NK-92 (cell line): Measurements from ENCODE around the gene TPD52L2.
"Not testable (repeated sequence)": the region's sequence is repeated elsewhere in the genome, so short reads cannot be mapped to it uniquely, and the experiment has no call there.

Experiments used
- DNase-seq: peaks from one replicate; lab custom pipeline; 2025; ENCODE audit not compliant: unreplicated experiment; lab: John Stamatoyannopoulos, UW

TPD52L2 gene

DNA sequence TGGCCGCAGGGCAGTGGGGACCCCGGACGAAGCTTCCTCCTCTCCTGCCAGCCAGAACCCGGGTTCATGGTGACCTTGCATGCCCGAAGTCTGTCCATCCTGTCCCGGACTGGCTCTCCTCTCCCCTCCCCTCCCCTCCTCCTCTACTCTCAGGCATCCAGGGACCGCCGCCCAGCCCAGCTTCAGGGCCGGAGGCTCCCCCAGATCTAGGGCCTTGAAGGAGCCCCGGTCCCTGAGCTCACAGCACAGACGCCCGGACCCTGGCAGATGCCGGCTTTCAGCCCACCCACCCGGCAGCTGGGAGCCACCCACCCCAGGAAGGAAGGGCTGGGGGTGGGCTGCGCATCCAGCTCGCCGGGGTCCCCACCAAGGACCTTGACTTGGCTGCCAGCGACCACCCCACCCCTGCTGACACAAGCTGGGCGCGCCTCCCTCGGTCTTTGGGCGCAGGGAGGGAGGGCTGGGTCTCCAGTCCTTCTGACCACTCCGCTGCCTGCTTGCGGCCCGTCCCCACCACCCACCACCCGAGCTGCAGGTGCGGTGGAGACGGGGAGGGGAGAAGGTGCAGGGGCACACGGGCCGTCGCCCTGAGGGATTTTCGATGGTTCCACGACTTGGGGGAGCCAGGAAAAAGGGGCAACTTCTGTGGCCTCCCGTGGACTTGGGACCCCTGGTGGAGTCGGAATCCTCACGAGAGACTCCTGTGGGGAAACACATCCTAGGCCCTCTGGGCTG is 9.5 kb upstream of the TPD52L2 start:
- no peak for DNase-seq

DNA sequence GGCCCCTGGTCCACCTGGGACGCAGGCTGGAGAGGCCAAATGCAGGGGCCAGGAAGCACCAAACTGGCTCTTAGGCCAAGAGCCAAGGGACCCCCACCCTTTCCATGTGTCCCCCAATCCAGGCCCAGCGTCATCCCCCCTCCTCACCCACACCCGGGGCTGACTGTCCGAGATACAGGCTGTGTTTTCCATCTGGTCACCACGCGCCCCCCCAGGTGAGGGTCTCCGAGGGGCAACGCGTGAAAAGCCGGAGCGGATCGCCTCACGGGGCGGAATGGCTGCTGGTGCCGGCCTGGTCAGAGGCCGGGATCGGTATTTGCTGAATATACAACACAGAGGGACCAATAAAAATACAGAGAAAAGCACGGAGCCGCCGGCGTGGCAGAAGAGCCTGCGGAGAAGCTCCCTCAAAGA is 9.0 kb upstream of the TPD52L2 start:
- no peak for DNase-seq

DNA sequence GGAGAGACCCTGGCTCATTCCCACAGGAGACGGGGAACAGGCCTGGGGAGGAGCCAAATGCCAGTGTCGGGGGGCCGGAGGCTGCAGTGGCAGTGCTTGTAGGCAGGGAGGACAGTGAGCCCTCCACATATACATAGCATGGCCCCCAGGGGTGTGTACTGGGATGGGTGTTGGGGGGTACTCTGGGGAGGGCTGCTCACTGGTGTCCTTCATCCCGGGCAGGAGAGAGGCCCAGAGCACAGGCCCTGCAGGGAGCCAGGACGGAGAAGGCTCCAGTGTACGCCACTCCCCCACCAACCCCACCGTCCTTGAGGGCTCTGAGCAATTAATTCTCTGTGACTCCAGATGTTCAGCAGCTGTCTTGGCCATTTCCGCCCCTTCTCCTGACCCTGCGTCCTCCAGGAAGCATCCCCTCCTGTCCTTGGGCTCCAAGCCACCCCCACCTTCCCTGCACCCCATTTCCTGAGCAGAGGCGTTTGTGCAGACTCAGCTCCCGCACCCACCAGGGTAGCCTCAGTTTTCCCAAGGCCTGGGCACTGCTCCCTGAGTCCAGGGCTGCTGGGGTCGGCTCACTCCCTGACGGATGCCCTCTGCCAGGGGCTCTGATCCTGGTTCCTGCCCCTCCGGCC is 7.2 kb upstream of the TPD52L2 start:
- DNase-seq = no peak

DNA sequence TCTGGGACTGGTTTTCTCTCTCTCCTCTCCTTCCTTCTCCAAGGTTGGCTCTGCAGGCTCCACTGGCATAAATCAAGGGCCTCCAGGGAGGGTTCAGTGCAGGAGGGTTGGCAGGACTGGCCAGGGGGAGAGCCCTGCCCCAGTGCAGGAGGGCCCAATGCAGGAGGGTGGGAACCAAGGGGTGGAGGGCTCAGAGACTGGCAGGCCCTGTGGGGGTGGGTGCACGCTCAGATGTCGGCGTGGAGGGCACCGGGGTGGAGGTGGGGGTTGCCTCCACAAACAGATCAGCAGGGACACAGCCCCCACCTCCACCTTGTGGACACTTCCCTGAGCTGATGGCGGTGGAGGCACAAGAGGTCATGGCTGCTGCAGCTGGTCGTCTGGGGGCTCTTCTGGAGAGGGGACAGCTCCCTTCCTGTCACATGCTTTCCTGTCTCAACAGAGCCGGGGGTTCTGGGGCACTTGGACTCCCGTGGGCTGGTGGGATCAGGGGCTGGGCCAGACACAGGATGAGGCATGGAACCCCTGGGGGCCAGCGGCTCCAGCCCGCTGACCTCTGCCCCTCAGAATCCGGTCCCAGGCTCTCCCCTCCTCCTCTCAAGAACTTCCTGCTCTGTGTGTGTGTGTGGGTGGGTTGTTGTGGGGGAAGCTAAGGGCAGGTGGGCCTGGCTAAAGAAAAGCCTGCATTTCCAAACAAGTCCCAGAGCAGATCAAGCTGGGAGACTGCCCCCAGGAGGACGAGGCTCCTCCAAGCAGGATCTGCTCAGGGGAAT is 6.5 kb upstream of the TPD52L2 start:
- no peak for DNase-seq

DNA sequence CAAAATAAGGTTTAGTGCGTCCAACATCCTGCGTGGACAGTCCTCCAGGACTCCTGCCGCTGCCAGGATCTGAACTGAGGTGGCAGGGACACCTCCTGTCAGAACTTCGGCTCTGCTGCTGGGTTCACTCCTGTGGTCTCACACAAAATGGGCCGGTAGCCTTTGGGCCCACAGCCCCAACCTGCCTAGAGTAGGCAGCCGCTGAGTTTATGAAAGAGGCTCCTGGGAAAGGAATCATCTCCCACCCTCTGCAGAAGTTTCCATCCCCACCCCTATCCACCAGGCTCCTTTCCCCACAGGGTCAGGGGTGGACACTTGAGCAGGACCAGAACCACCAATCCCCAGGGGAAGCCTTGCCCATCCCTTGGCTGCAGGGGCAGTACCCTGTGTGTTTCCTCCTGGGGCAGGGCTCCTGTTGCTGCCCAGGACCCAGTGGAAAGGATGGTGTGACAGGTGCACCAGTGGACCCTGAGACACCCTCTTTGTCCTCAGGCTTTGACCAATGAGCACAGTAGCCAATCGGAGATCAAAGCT is 5.8 kb upstream of the TPD52L2 start:
- no peak for DNase-seq

DNA sequence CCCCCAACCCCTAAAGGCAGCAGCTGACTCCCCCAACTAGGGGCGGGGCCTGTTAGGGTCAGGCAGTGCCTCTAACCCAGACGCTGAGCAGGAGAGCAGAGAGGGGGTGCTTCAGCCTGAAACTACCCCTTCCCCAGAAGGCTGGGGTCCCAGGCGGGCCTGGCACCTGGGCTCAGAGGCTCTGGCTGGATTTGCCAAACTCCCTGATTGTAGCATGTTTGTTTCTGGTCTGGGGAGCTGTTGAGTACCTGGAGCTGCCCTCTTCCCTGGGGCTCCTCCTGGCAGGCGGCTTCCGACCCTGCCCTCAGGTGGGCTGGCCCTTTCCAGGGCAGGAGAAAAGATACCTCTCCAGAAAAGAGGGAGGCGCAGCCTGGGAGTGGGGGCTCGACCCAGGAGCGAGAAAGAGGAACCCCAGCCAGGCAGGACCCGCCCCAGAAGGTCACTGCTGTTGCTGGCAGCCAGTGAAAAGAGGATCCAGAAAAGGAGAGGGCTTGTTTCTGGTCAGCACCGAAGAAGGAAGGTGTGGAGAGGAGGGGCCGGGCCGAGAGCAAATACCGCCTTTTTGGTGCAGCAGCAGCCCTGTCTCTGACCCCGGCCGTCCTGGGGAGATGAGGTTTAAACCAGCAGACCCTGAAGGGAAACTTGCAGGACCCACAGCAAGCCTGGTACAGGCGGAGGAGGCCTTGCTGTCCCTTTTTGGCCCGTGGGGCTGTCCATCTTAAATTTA is 4.6 kb upstream of the TPD52L2 start:
- no peak for DNase-seq

DNA sequence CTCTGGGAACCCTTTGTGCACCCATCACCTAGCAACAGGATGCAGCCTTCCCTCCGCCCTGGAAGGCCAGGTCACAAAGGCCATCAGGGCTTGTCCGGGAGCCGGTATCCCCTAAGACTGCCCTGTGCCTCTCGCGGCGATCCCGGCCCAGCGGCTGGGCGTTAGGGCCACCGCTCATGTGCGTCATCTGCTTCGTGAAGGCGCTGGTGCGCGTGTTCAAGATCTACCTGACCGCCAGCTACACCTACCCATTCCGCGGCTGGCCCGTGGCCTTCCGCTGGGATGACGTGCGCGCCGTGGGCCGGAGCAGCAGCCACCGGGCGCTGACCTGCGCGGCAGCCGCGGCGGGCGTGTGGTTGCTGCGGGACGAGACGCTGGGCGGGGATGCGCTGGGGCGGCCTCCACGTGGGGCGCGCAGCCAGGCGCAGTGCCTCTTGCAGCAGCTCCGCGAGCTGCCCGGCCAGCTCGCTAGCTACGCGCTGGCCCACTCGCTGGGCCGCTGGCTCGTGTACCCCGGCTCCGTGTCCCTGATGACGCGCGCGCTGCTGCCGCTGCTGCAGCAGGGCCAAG is 3.6 kb upstream of the TPD52L2 start, which contains the start of gene ABHD16B:
Gene ABHD16B, plus strand, starts transcription at position 134 of the 570 bp plus-strand sequence. Its CDS starts 43 bp downstream, at position 177.
- DNase-seq = no peak

DNA sequence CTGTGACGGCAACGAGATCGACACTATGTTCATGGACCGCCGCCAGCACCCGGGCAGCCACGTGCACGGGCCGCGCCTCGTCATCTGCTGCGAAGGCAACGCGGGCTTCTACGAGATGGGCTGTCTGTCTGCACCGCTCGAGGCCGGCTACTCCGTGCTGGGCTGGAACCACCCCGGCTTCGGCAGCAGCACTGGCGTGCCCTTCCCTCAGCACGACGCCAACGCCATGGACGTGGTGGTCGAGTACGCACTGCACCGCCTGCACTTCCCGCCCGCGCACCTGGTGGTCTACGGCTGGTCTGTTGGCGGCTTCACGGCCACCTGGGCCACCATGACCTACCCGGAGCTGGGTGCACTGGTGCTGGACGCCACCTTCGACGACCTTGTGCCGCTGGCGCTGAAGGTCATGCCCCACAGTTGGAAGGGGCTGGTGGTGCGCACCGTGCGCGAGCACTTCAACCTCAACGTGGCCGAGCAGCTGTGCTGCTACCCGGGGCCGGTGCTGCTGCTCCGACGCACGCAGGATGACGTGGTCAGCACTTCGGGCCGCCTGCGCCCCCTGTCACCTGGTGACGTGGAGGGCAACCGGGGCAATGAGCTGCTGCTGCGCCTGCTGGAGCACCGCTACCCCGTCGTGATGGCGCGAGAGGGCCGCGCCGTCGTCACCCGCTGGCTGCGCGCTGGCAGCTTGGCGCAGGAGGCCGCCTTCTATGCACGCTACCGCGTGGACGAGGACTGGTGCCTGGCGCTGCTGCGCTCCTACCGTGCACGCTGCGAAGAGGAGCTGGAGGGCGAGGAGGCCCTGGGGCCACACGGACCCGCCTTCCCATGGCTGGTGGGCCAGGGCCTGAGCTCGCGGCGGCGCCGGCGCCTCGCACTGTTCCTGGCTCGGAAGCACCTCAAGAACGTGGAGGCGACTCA is 2.8 kb upstream of the TPD52L2 start:
- DNase-seq = no peak

DNA sequence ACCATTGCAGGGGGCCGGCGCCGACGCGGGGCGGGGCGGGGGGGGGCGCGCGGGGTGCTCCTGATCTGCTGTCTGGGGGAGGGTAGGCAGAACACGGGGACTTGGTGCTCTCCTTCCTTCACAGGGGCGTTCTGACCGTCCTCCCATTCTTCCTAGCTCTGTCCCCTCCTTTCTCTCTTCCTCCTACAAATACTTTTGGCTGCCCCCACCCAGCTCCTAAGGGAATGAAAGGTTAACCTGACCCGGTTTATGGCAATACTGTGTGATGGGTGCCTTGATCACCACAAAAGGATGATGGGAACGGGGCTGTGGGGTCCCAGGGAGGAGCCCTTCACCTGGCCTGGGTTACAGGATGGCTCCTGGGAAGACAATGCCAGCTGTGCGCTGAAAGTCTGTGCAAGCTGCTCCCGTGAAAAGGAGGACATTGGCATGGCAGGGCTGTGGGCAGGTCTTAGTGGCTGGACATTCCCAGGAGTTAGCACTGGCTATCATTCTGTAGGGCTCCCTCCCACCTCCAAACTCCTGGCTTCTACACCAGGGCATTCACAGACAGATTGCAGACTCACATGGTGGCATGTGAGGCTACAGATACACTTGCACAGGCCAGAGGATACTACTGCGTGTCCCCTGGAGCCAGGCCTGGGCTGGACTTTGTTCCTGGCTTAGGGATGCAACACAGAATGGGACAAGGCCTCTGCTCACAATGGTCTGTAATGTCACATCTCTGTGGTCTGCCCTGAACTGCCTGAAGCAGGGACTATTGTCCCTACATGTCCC is 1.9 kb upstream of the TPD52L2 start:
- DNase-seq = no peak

DNA sequence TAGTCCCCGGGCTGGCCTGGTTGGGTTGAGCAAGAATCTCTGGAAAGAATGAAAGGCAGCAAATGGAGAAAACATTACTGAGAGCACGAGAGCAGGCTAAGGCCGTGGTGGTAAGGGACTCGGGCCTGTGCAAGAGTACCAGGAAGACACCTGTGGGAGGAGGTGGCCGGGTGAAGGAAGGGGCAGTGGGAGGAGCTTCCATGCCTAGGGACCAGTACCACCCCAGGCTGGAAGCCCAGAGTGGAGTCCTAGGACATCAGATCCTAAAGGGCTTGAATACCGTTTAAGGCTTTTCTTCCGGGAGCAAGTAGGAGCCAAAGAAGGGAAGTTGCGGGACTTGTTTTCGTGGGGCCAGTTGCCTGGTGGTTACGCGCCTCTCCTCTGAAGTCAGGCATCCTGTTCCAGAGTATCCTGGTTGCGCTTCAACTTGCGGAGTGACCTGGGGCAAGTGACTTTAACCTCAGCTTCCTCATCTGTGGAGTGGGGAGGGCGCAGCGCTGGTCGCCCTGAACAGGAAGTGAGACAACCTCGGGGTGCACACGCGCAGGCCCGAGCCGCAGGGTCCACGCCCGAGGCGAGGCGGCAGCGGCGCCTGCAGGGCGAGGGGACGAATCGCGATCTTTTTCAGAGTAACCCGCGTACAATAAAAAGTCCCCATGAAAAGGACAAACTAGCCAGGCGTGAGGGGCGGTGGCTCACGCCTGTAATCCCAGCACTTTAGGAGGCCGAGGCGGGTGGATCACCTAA is 1.1 kb upstream of the TPD52L2 start:
- DNase-seq = no peak

DNA sequence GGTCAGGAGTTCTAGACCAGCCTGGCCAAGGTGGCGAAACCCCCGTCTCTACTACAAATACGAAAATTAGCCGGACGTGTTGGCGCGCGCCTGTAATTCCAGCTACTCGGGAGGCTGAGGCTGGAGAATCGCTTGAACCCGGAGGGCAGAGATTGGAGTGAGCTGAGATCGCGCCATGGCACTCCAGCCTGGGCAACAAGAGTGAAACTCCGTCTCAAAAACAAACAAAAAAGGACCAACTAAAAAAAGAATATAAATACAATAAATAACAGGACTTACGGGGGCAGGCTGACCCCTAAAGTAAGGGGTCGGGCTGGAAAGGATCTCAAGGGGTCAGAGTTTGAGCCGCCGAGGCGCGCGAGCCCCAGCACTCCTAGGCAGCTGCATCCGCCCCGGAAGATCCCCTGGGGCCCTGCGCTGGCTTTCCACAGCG is 509 bp upstream of the TPD52L2 start:
- no peak for DNase-seq

DNA sequence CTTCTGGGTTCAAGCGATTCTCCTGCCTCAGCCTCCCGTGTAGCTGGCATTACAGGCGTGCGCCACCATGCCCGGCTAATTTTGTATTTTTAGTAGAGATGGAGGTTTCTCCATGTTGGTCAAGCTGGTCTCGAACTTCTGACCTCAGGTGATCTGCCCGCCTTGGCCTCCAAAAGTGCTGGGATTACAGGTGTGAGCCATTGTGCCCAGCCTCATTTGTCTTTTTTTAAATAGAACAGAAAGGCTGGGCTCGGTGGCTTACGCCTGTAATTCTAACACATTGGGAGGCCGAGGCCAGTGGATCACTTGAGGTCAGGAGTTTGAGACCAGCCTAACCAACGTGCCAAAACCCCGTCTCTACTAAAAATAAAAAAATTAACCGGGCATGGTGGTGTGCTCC is 2.0 kb downstream of the TPD52L2 start:
- DNase-seq = not testable (repeated sequence)

DNA sequence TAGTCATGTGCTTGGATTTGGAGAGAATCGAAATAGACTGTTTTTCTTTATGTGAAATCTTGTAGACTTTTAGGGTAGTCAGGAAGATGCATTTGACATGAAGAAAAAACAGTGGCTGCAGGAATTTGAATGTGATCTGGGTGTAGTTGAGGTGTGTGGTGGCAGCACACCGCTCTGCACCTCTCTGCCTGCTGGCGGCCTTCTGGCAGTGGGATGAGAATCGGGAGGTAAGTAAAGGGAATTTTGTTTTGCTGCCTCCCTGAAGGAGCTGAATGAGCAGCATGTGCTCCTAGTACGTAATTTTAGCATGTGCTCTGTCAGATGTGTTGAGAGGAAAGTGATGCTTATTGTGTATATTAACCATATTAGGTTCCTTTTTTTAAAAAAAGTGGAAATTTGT is 3.2 kb downstream of the TPD52L2 start:
- DNase-seq = no peak

DNA sequence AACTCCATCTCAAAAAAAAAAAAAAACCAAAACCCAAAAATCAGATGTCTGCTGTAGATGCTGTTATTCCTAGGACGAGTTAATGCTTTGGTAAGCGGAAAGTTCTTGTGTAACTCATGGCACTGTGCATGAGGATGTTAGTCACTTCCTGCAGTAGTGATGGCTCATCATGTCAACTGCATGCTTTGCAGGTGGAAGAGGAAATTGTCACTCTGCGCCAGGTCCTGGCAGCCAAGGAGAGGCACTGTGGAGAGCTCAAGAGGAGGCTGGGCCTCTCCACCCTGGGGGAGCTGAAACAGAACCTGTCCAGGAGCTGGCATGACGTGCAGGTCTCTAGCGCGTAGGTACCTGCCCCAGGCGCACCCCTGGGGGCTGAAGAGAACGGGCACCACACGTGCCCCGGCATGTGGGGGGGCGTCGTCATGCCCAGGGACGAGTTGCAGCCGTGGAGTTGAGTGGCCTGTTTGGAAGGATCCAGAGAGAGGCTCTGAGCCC is 8.5 kb downstream of the TPD52L2 start:
- no peak for DNase-seq

DNA sequence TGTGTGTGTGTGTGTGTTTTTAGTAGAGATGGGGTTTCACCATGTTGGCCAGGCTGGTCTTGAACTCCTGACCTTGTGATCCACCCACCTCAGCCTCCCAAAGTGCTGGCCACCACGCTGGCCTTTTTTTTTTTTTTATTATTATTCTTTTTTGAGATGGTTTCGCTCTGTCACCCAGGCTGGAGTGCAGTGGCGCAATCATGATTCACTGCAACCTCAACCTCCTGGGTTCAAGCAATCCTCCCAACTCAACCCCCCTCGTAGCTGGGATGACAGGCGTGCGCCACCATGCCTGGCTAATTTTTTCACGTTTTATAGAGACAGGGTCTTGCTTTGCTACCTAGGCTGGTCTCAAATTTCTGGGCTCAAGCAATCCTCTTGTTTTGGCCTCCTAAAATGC is 9.2 kb downstream of the TPD52L2 start:
- DNase-seq = not testable (repeated sequence)

DNA sequence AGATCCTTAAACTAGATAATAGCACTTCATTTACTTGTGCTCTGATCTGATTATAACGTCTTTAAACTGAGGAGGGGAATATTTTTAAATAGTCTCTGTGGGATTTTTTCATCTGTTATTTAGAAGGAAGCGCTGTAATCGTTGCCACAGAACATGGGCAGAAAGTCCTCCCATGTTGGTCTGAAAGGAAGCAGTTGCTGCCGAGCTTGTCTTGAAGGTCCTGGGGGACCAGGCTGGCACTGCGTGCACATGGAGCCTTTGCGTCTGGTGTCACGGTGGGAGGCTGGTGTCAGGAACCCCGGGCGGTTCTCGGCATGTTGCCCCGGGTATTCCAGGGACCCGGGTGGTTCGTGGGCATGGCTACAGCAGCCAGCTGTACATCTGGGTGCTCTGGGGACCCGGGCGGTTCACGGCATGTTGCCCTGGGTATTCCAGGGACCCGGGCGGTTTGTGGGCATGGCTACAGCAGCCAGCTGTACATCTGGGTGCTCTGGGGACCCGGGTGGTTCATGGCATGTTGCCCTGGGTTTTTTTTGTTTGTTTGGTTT is 11.5 kb downstream of the TPD52L2 start:
- no peak for DNase-seq

DNA sequence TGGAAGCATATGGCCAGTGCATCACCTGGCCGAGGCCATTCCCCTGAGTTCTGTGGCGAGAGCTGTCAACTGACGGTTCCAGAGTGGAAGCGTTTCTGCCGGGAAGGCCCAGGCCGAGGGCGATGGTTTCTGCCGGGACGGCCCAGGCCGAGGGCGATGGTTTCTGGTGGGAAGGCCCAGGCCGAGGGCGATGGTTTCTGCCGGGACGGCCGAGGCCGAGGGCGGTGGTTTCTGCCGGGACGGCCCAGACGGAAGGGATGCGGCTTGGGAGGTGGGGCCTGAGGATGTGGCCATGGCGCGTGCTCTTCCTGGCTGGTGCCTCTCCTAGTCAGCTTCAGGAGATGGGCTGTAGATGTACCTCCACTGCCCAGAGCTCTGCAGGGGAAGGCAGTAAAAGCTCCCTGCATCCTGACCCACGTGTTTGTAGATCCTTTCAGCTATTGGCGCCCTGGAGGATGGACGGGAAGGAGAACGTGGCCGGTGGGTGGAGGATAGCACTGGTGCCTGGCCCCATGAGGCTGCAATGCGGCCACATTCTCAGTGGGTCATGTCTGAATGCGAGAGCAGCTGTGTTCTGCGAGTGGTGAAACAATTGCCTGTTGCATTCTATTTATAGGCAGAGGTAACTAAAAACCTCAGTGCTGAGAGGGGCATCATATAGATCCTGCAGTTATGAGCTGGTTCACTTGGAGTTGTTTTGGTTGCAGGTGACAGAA is 12.8 kb downstream of the TPD52L2 start:
- DNase-seq = no peak
